ACHN (cell line): Measurements from ENCODE around the gene ALDH1A2.
"Not testable (repeated sequence)": the region's sequence is repeated elsewhere in the genome, so short reads cannot be mapped to it uniquely, and the experiment has no call there.

Experiments used
- DNase-seq: peaks from one replicate; pipeline ENCODE4 v3.0.0-alpha.2; 2015
- in situ Hi-C: cut with HindIII; loops from 2 replicates; pipeline ENCODE4 v1.10.0; 2017; ENCODE audit warnings: low sequenced_read_pairs, low pct_ligation_motif_present, low pct_unique_long_range_greater_than_20kb

The ALDH1A2 gene

GRCh38 chr15:58016581-58017175, 48.8 kb downstream of the ALDH1A2 start:
- in situ Hi-C loops = no loop called here

GRCh38 chr15:58015565-58015964, 49.9 kb downstream of the ALDH1A2 start:
- in situ Hi-C loops = no loop called here
- no peak for DNase-seq

More at GRCh38 chr15:58016581-58017175, 48.8 kb downstream of the ALDH1A2 start:
- no peak for DNase-seq

- DNase-seq = no peak
- in situ Hi-C loops = no loop called here
These were observed 51.0 kb downstream of the ALDH1A2 start for GRCh38 chr15:58014470-58014869.

- in situ Hi-C loops = no loop called here
- DNase-seq = no peak
These were observed 51.5 kb downstream of the ALDH1A2 start for GRCh38 chr15:58014040-58014439.

- DNase-seq = no peak
- in situ Hi-C loops = no loop called here
These were observed 54.5 kb downstream of the ALDH1A2 start for GRCh38 chr15:58010983-58011382.

- in situ Hi-C loops = no loop called here
- no peak for DNase-seq
These were observed 61.7 kb downstream of the ALDH1A2 start for GRCh38 chr15:58003810-58004209.

GRCh38 chr15:58002338-58003126, 63.0 kb downstream of the ALDH1A2 start:
- in situ Hi-C loops = no loop called here
- DNase-seq = no peak

- DNase-seq, in situ Hi-C loops: not testable (repeated sequence)
These were observed 65.8 kb downstream of the ALDH1A2 start for GRCh38 chr15:57999699-58000098.

- no peak for DNase-seq
- in situ Hi-C loops = no loop called here
These were observed 69.0 kb downstream of the ALDH1A2 start for GRCh38 chr15:57996561-57996960.

- in situ Hi-C loops = no loop called here
- DNase-seq = no peak
These were observed 71.1 kb downstream of the ALDH1A2 start for GRCh38 chr15:57994221-57995049.

- in situ Hi-C loops = no loop called here
These were observed 71.9 kb downstream of the ALDH1A2 start for GRCh38 chr15:57993409-57994145.

GRCh38 chr15:57992761-57993355, 72.7 kb downstream of the ALDH1A2 start:
- in situ Hi-C loops = no loop called here
- no peak for DNase-seq

More at GRCh38 chr15:57993409-57994145, 71.9 kb downstream of the ALDH1A2 start:
- DNase-seq = no peak

GRCh38 chr15:57973534-57973933, 92.0 kb downstream of the ALDH1A2 start:
- no peak for DNase-seq
- in situ Hi-C loops = no loop called here

- in situ Hi-C loops = no loop called here
These were observed 92.6 kb downstream of the ALDH1A2 start for GRCh38 chr15:57972864-57973263.

GRCh38 chr15:57969996-57970395, 95.5 kb downstream of the ALDH1A2 start:
- no peak for DNase-seq
- in situ Hi-C loops = no loop called here

More at GRCh38 chr15:57972864-57973263, 92.6 kb downstream of the ALDH1A2 start:
- no peak for DNase-seq

- in situ Hi-C loops = no loop called here
- no peak for DNase-seq
These were observed 96.2 kb downstream of the ALDH1A2 start for GRCh38 chr15:57969355-57969754.

- in situ Hi-C loops = no loop called here
- no peak for DNase-seq
These were observed 102.6 kb downstream of the ALDH1A2 start for GRCh38 chr15:57962887-57963286.

GRCh38 chr15:57961919-57962318, 103.6 kb downstream of the ALDH1A2 start:
- in situ Hi-C loops = no loop called here
- no peak for DNase-seq
